Measurements from ENCODE around the gene PCYT2. TPM values are rescaled to one million over a fixed set of nuclear protein-coding genes. Genes with fewer than 3 reads are reported as not detected.
A peak's percentile ranks its signal among the peaks of the same experiment; 100 is the strongest.

Gene PCYT2
- total RNA-seq, 4 donors from 2014 or later = 18.6 to 38.5 (median 34.6) TPM

GRCh38 chr17:81859906-81860755 lies 51.1 kb downstream of the PCYT2 start, which contains the start of gene P4HB:
Gene P4HB (minus strand): TSS chr17:81860535. CDS start chr17:81860471, 64 bp downstream.
- WGBS, 2 donors = 0 to 2% methylated on average over 9 to 17 of the region's 95 CpGs

DNA sequence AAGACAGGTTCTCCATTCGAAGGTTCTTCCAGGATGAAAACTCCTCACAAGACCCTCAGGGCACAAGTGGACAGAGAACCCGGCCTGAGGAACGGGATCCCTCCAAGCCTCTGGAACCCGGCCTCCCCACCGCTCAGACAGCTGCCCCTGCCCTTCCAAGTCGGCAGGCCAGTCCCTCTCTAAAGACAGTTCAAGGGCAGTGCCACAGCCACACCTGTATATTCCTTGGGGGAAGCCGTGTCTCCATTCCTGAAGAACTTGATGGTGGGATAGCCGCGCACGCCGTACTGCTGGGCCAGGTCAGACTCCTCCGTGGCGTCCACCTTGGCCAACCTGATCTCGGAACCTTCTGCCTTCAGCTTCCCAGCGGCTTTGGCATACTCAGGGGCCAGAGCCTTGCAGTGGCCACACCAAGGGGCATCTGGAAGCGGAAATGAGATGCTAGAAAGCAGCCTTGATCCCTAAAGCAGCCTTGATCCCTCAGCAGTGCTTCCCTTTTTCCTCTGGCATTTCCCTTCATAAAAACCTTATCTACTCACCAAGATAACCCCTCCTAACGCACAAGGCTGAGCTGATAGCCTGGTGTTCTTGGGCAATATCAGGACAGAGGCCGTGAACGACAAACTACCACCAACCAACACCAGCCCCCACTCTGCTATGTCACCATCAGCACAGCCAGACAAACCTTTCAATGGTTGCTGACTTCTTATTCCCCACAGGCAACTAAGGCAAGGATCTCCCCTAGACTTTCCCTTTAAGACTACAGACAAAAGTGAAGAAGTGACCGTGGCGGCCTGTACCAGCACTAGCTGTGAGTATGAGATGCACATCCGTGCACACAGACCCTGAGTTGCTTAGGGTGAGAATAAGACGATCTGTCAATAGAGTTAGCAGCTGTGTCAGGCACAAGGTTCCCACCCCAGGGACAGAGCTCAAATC lies 52.0 kb downstream of the PCYT2 start:
- no peaks in the 10 kb centered on the region for H3K27me3 ChIP-seq
- 27 to 50% methylated on average over 8 to 14 of the region's 23 CpGs for WGBS, 2 donors
- peaks cover 39 to 88% (median 58%) of the 10 kb centered on the region in 3 donors for H3K4me1 ChIP-seq
- DNase-seq = no peak
- TF ChIP-seq POLR2A (IDR thresholded peaks at IDR 0.05) (no peak), CTCF (IDR thresholded peaks at IDR 0.05) (no peak)
- peak overlapping the region; percentile 69 to 95 (median 90) for H3K4me3 ChIP-seq
- H3K9me3 ChIP-seq = no peaks in the 10 kb centered on the region
- intact Hi-C loops (cut with DNase I) = no loop called here
- H3K36me3 ChIP-seq = peaks cover 2 to 62% (median 3%) of the 10 kb centered on the region in 3 donors
- peak overlapping the region; percentile 92 to 99 (median 98) for H3K27ac ChIP-seq

More at GRCh38 chr17:81859906-81860755, 51.1 kb downstream of the PCYT2 start, which contains the start of gene P4HB:
- TF ChIP-seq CTCF (IDR thresholded peaks at IDR 0.05) (no peak), POLR2A (IDR thresholded peaks at IDR 0.05) (peak in 2 of 4 donors; percentile 86 to 90)
- no peaks in the 10 kb centered on the region for H3K27me3 ChIP-seq
- intact Hi-C loops (cut with DNase I) = no loop called here
- no peaks in the 10 kb centered on the region for H3K9me3 ChIP-seq
- peak within 1 kb of the TSS; percentile 99 to 100 (median 99) for H3K27ac ChIP-seq
- DNase-seq = no peak
- peak within 1 kb of the TSS; percentile 88 to 97 (median 94) for H3K4me3 ChIP-seq
- H3K36me3 ChIP-seq = peaks cover 0 to 53% (median 0%) of the 10 kb centered on the region in 3 donors
- H3K4me1 ChIP-seq = peaks cover 34 to 85% (median 52%) of the 10 kb centered on the region in 3 donors

DNA sequence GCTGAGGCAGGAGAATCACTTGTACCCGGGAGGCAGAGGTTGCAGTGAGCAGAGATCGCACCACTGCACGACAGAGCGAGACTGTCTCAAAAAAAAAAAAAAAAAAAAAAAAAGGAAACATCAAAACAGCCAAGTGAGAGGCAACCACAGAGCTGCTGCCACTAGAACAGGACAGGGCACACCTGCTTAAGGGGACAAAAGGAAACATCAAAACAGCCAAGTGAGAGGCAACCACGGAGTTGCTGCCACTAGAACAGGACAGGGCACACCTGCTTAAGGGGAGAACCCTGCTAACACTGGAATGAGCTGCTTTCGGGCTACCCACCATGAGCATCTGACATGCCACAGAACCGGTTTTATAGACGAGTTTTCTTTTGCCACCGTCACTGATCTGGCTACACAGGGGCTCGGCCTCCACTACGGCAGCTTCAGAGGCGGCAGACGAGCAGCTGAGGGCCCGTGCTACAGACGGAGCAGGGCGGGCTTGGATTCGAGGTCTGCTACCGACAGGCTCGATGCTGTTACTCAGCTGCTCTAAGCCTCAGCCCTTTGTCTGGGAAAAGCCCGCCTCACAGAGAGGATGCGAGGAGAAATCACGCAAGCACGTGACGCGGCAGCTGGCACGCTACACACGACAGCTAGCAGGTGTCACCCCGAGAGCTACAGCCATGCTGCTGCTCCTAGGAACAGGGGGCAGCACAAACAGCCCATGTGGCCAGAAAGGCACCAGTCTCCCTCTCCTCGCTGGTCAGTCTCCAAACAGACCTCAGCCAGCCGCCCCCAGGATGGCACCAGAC lies 52.8 kb downstream of the PCYT2 start:
- Histone ChIP-seq H3K4me1 (peaks cover 40 to 85% (median 55%) of the 10 kb centered on the region in 3 donors), H3K4me3 (peak overlapping the region; percentile 69 to 95 (median 90)), H3K9me3 (no peaks in the 10 kb centered on the region), H3K36me3 (peaks cover 11 to 62% (median 12%) of the 10 kb centered on the region in 3 donors), H3K27me3 (no peaks in the 10 kb centered on the region), H3K27ac (peak overlapping the region; percentile 92 to 99 (median 98))
- no peak for DNase-seq
- intact Hi-C loops (cut with DNase I) = no loop called here
- 45 to 51% methylated on average over 8 to 12 of the region's 30 CpGs for WGBS, 2 donors
- TF ChIP-seq CTCF (IDR thresholded peaks at IDR 0.05) (no peak), POLR2A (IDR thresholded peaks at IDR 0.05) (no peak)

GRCh38 chr17:81854974-81855774 lies 56.0 kb downstream of the PCYT2 start:
- no peak for DNase-seq
- Histone ChIP-seq H3K27ac (peak overlapping the region; percentile 71 to 99 (median 76)), H3K9me3 (no peaks in the 10 kb centered on the region), H3K4me3 (no peak overlapping the region), H3K36me3 (peaks cover 29 to 90% (median 43%) of the 10 kb centered on the region in 3 donors), H3K4me1 (peaks cover 28 to 67% (median 43%) of the 10 kb centered on the region in 3 donors), H3K27me3 (no peaks in the 10 kb centered on the region)
- intact Hi-C loops (cut with DNase I) = no loop called here
- TF ChIP-seq CTCF (IDR thresholded peaks at IDR 0.05) = peak in 5 of 6 experiments; percentile 8 to 44 (median 38)
- TF ChIP-seq POLR2A (IDR thresholded peaks at IDR 0.05) = no peak
- 54 to 71% methylated on average over 11 to 26 of the region's 29 CpGs for WGBS, 2 donors
